ENCODE results near the gene DSCAM.
"Not testable (repeated sequence)": the region's sequence is repeated elsewhere in the genome, so short reads cannot be mapped to it uniquely, and the experiment has no call there.

DSCAM gene

DNA sequence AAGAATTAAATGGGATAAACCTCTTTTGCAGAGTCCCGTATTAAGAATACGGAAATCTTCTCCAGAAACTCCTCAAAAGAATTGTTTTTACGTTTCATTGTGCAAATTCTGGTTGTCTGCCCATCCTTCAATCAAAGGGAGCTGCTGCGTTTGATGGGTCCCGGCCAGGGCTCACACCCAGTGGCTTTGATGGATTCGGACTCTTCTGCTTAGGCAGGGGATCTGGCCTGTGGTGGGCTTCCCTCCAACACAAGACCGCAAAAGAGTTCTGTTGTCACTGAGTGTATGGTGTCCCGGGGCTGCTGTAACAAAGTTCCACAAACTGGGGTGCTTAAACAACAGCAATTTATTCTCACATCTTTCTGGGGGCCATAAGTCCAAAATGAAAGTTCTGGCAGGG, 577.7 kb downstream of the DSCAM start:
- DNase-seq (ENCODE audit: low spot score): no peak
- in situ Hi-C loops (cut with MboI; ENCODE audit: low pct_unique_long_range_greater_than_20kb, low sequenced_read_pairs, unreplicated experiment): no loop called here
- TF ChIP-seq, protein P1, sequence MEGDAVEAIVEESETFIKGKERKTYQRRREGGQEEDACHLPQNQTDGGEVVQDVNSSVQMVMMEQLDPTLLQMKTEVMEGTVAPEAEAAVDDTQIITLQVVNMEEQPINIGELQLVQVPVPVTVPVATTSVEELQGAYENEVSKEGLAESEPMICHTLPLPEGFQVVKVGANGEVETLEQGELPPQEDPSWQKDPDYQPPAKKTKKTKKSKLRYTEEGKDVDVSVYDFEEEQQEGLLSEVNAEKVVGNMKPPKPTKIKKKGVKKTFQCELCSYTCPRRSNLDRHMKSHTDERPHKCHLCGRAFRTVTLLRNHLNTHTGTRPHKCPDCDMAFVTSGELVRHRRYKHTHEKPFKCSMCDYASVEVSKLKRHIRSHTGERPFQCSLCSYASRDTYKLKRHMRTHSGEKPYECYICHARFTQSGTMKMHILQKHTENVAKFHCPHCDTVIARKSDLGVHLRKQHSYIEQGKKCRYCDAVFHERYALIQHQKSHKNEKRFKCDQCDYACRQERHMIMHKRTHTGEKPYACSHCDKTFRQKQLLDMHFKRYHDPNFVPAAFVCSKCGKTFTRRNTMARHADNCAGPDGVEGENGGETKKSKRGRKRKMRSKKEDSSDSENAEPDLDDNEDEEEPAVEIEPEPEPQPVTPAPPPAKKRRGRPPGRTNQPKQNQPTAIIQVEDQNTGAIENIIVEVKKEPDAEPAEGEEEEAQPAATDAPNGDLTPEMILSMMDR (IDR thresholded peaks at IDR 0.05; ENCODE audit: extremely low read depth, insufficient read depth, missing control alignments): no peak

DNA sequence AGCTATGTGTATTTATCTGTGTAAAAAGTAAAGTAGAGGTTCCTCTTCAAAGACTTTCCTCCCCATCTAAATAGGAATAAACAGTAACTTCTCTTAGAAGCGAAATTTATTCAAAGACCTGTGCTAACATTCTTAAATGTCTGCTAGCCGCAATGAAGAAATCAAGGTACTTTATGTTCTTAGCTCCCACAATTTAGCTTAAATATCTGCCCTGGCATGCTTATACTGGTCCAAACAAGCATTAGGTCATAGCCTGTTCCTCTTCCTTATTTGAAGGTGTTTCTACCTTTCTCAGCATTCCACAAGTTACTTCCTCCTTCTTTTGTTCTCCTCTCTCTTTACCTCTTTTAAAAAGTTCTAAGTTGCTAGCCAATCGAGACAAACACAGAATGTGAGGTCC, 588.5 kb downstream of the DSCAM start:
- in situ Hi-C loops (cut with MboI; ENCODE audit: low pct_unique_long_range_greater_than_20kb, low sequenced_read_pairs, unreplicated experiment); DNase-seq (ENCODE audit: low spot score): not testable (repeated sequence)

DNA sequence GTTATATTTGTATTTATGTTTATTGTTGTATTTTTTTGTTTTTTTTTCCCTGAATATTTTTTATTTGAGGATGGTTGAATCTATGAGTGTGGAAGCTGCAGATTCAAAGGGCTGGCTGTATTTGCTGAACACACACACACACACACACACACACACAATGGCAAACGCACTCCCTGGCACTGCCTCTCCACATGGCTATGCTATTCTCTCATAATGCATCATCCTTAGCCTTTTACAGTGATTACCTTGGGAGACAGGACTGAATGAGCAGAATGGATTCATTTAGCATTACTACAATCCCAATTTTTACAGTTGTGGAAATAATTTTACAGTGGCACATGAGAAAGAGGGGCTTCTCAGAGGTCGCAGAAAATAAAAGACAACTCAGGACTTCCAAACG, 589.6 kb downstream of the DSCAM start:
- TF ChIP-seq, protein P1 (IDR thresholded peaks at IDR 0.05; ENCODE audit: extremely low read depth, insufficient read depth, missing control alignments): no peak
- DNase-seq (ENCODE audit: low spot score): no peak
- in situ Hi-C loops (cut with MboI; ENCODE audit: low pct_unique_long_range_greater_than_20kb, low sequenced_read_pairs, unreplicated experiment): no loop called here

DNA sequence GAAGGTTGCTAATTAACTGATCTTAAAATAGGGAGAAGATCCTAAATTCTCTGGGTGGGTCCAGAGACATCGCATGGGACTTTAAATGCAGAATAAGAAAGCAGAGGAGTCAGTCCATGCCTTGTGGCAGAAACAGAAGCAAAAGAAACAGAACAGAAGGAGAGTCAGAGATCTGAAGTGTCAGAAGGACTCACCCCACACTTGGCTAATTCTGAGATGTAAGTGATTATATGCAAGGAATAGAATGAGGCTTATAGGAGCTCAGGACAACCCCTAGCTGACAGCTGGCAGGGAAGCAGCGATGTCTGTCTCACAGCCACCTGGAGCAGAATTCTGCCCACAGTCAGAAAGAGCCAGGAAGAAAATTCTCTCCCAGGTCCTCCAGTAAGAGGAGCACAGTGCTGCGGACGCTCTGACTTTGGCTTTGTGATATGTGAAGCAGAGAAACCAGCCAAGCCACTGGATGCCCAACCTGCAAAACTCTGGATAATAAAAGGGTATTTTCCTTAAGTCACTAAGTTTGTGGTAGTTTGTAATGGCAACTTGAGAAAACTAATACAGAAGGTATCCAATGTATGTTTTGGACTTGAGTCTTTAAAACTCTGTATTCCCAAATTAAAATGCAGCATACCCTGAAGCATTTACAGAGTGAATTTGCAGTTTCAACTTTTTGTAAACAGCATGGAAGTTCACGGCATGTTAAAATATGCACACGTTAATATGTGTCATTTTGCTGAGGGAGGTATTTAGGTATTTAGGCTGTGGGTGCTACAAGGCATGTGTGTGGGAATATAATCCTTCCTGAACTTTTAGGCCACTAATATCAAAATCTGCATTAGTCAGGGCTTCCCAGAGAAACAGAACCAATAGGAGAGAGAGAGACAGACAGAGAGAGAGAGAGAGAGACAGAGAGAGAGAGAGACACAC, 591.2 kb downstream of the DSCAM start:
- TF ChIP-seq, protein P1 (IDR thresholded peaks at IDR 0.05; ENCODE audit: extremely low read depth, insufficient read depth, missing control alignments): no peak
- DNase-seq (ENCODE audit: low spot score): no peak
- in situ Hi-C loops (cut with MboI; ENCODE audit: low pct_unique_long_range_greater_than_20kb, low sequenced_read_pairs, unreplicated experiment): no loop called here

DNA sequence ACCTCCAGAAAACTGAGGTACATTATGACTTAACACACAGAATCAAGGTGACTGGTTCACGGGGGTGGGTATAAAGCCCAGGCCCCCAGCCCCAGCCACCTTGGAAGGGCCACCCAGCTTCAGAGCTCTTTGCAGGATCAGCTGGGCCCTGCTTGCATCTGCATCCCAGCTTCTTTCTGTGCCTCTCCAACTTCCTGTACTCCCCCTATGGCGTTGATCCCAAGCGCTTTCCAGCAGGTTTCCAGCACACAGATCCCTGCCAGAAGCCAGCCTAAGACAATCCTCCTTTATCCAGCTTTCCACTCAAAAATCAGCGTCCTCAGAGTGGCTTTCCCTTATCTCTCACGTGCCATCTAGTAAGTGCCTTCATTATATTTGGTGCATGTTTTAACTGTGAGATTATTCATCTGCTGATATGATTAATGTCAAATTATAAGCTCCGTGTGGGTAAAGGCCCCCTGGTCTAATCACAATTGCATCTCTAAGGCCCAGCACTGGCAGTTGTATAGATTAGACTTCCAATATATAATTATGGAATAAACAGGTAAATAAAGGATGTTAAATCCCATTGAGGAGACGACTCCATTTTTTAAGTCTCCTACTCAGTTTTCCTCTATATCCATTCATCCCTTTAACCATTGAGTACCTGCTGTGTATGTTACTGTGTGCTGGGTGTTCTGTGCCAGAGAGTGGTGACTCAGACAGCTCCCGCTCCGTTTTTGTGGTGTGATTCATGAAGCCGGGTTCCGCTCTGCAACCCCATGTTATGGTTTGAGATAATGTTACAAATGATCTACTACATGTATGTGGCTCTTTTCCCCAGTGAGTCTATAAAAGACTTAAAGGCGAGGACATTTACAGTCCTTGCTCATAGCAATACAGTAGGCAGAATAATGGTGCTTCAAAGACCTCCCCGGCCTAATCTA, 592.2 kb downstream of the DSCAM start:
- no peak for DNase-seq (ENCODE audit: low spot score)
- in situ Hi-C loops (cut with MboI; ENCODE audit: low pct_unique_long_range_greater_than_20kb, low sequenced_read_pairs, unreplicated experiment): no loop called here
- TF ChIP-seq, protein P1 (IDR thresholded peaks at IDR 0.05; ENCODE audit: extremely low read depth, insufficient read depth, missing control alignments): no peak

DNA sequence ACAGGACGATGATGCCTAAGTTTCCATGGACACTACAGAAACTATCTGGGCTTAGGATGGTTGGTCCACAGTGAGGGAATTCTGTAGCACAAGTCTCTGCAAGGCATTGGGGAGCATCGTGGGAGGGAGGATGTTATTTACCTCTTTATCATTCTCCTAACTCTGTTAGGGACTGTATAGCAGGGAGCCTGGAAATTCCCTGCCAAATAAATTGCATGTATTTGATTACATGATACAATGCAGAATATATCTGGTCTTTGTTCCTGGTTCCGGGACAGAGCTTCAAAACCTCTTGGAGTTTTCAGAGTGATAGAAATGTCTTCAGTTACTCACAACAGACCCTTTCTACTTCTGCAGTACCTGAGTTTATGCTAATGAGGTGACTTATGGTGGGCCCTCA, 593.8 kb downstream of the DSCAM start:
- TF ChIP-seq, protein P1 (IDR thresholded peaks at IDR 0.05; ENCODE audit: extremely low read depth, insufficient read depth, missing control alignments): no peak
- in situ Hi-C loops (cut with MboI; ENCODE audit: low pct_unique_long_range_greater_than_20kb, low sequenced_read_pairs, unreplicated experiment): no loop called here
- no peak for DNase-seq (ENCODE audit: low spot score)

All from GM13977 (cell line).